Measurements from ENCODE around the gene PROP1.
"Not testable (repeated sequence)": the region's sequence is repeated elsewhere in the genome, so short reads cannot be mapped to it uniquely, and the experiment has no call there.

The PROP1 gene

GRCh38 chr5:177982072-177982727, 13.8 kb downstream of the PROP1 start:
- no peak for DNase-seq

GRCh38 chr5:177981296-177982071, 14.6 kb downstream of the PROP1 start:
- no peak for DNase-seq

GRCh38 chr5:177980743-177981151, 15.3 kb downstream of the PROP1 start:
- no peak for DNase-seq

- DNase-seq: not testable (repeated sequence)
Measured at GRCh38 chr5:177977600-177977999, 18.4 kb downstream of the PROP1 start.

GRCh38 chr5:177973066-177973635, 22.9 kb downstream of the PROP1 start:
- DNase-seq: no peak

- DNase-seq: no peak
Measured at GRCh38 chr5:177972613-177973012, 23.4 kb downstream of the PROP1 start.

GRCh38 chr5:177972014-177972413, 24.0 kb downstream of the PROP1 start:
- not testable (repeated sequence) for DNase-seq

GRCh38 chr5:177968661-177969211, 27.3 kb downstream of the PROP1 start:
- DNase-seq: no peak

- no peak for DNase-seq
Measured at GRCh38 chr5:177967221-177967887, 28.7 kb downstream of the PROP1 start.

- DNase-seq: no peak
Measured at GRCh38 chr5:177966839-177967166, 29.2 kb downstream of the PROP1 start.

- DNase-seq: no peak
Measured at GRCh38 chr5:177966009-177966838, 29.8 kb downstream of the PROP1 start.

- no peak for DNase-seq
Measured at GRCh38 chr5:177964471-177964870, 31.6 kb downstream of the PROP1 start.

- no peak for DNase-seq
Measured at GRCh38 chr5:177963966-177964365, 32.1 kb downstream of the PROP1 start.

GRCh38 chr5:177959315-177959714, 36.7 kb downstream of the PROP1 start:
- DNase-seq: no peak

GRCh38 chr5:177958696-177959095, 37.3 kb downstream of the PROP1 start:
- no peak for DNase-seq

- no peak for DNase-seq
Measured at GRCh38 chr5:177957241-177957640, 38.8 kb downstream of the PROP1 start.

GRCh38 chr5:177953101-177953500, 42.9 kb downstream of the PROP1 start:
- not testable (repeated sequence) for DNase-seq

GRCh38 chr5:177949656-177950055, 46.4 kb downstream of the PROP1 start:
- DNase-seq: not testable (repeated sequence)

- not testable (repeated sequence) for DNase-seq
Measured at GRCh38 chr5:177949065-177949464, 47.0 kb downstream of the PROP1 start.

- DNase-seq: not testable (repeated sequence)
Measured at GRCh38 chr5:177947912-177948311, 48.1 kb downstream of the PROP1 start.

- not testable (repeated sequence) for DNase-seq
Measured at GRCh38 chr5:177945601-177946283, 50.3 kb downstream of the PROP1 start.

- not testable (repeated sequence) for DNase-seq
Measured at GRCh38 chr5:177945145-177945544, 50.9 kb downstream of the PROP1 start.

Measured in cortex of kidney (tissue), 1 donor.